ENCODE measurements around the gene GRM7.

DNA sequence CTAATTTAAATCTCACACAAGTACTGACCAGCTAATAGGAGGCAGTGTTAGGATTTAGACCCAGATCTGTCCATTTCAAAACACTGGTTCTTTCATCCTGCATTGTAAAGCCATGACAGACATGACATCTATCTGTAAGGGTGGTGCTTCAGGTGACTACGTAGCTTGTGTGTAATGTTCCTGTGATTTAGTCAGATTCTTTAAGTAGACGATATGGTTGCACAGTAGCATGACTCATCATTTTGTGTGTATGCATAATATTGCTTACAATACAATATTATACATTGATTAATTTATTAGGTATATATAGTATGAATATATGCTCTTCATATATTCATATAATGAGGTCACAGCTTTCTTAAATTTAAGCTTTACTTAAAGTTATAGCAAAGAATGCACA lies 628.5 kb downstream of the GRM7 start:
- TF ChIP-seq, protein P1, sequence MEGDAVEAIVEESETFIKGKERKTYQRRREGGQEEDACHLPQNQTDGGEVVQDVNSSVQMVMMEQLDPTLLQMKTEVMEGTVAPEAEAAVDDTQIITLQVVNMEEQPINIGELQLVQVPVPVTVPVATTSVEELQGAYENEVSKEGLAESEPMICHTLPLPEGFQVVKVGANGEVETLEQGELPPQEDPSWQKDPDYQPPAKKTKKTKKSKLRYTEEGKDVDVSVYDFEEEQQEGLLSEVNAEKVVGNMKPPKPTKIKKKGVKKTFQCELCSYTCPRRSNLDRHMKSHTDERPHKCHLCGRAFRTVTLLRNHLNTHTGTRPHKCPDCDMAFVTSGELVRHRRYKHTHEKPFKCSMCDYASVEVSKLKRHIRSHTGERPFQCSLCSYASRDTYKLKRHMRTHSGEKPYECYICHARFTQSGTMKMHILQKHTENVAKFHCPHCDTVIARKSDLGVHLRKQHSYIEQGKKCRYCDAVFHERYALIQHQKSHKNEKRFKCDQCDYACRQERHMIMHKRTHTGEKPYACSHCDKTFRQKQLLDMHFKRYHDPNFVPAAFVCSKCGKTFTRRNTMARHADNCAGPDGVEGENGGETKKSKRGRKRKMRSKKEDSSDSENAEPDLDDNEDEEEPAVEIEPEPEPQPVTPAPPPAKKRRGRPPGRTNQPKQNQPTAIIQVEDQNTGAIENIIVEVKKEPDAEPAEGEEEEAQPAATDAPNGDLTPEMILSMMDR (IDR thresholded peaks at IDR 0.05) = no peak
- no peak for TF ChIP-seq POLR2A (IDR thresholded peaks at IDR 0.05)
